ENCODE results near the gene GRK6.
"Not testable (repeated sequence)": the region's sequence is repeated elsewhere in the genome, so short reads cannot be mapped to it uniquely, and the experiment has no call there.

DNA sequence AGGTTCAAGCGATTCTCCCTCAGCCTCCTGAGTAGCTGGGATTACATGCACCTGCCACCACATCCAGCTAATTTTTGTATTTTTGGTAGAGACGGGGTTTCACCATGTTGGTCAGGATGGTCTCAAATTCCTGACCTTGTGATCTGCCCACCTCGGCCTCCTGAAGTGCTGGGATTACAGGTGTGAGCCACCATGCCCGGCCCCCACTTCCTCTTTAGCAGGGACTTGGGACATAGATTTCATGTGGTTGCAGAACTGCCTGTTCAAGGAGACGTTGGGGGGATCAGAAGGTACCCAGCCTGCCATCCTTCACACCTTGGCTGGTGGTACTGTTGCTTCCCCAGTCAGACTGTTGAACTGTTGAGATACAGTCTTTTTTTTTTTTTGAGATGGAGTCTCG is 9.4 kb upstream of the GRK6 start:
- TF ChIP-seq, protein P1, sequence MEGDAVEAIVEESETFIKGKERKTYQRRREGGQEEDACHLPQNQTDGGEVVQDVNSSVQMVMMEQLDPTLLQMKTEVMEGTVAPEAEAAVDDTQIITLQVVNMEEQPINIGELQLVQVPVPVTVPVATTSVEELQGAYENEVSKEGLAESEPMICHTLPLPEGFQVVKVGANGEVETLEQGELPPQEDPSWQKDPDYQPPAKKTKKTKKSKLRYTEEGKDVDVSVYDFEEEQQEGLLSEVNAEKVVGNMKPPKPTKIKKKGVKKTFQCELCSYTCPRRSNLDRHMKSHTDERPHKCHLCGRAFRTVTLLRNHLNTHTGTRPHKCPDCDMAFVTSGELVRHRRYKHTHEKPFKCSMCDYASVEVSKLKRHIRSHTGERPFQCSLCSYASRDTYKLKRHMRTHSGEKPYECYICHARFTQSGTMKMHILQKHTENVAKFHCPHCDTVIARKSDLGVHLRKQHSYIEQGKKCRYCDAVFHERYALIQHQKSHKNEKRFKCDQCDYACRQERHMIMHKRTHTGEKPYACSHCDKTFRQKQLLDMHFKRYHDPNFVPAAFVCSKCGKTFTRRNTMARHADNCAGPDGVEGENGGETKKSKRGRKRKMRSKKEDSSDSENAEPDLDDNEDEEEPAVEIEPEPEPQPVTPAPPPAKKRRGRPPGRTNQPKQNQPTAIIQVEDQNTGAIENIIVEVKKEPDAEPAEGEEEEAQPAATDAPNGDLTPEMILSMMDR (IDR thresholded peaks at IDR 0.05), result not testable (repeated sequence)
- not testable (repeated sequence) for TF ChIP-seq POLR2A, POLR2AphosphoS5 (IDR thresholded peaks at IDR 0.05)

All from prostate gland (tissue), 2 donors.